ENCODE data around the gene SPOCK2. TPM values are rescaled to one million over a fixed set of nuclear protein-coding genes. Genes with fewer than 3 reads are reported as not detected.
A peak's percentile ranks its signal among the peaks of the same experiment; 100 is the strongest.

The SPOCK2 gene
- total RNA-seq (133 and 139 TPM in 2 replicates), polyA plus RNA-seq (39.1 and 79.5 TPM in 2 replicates), polyA minus RNA-seq (99.0 and 142 TPM in 2 replicates)
- total RNA-seq (2013), result 68.1 TPM

- CTCF ChIA-PET, result interaction anchor here (0.7 to 4.7 kb wide), 7 partner anchors 27 to 249 kb away, joined by 3 to 19 read pairs (median 4); no protein-coding TSS in a partner anchor
- 2% methylated on average over 61 of the region's 65 CpGs for WGBS (ENCODE audit: insufficient coverage)
- H2AFZ ChIP-seq (ENCODE audit: insufficient read depth, low read depth, low read length, poor library complexity, severe bottlenecking), result peak within 1 kb of the TSS; percentile 91
- H3K9ac ChIP-seq (ENCODE audit: low read length), result peak within 1 kb of the TSS; percentile 91
- peak; percentile 56 for ATAC-seq (ENCODE audit: low read depth)
- peak within 1 kb of the TSS; percentile 93 for H3K4me2 ChIP-seq (replicated peaks; ENCODE audit: low read depth, low read length, poor library complexity, severe bottlenecking)
- TF ChIP-seq CTCF (IDR thresholded peaks at IDR 0.05) (no peak), EZH2 (IDR thresholded peaks at IDR 0.05; ENCODE audit: borderline replicate concordance, insufficient read depth, low read depth, low read length, poor library complexity, severe bottlenecking) (no peak)
- H3K9me3 Mint-ChIP-seq (ENCODE audit: insufficient read depth), result no peaks in the 10 kb centered on the region
- POLR2A ChIA-PET, result interaction anchor here (0.7 to 2.6 kb wide), 15 partner anchors 8 to 1073 kb away, joined by 3 to 20 read pairs (median 4); partner anchors contain the start of genes ANAPC16 and ASCC1
- peaks cover 5% of the 10 kb centered on the region for H4K20me1 ChIP-seq (ENCODE audit: control insufficient read depth, insufficient read depth, low read length, poor library complexity, severe bottlenecking)
- H3K27me3 ChIP-seq (replicated peaks in 1 of 4; ENCODE audit: control extremely low read depth in 1 of 4, control insufficient read depth in 3 of 4, insufficient read depth in 4 of 4, low read length in 3 of 4), result no peaks in the 10 kb centered on the region
- intact Hi-C loops (cut with micrococcal nuclease), result loop anchor here (1.0 to 5.0 kb wide), 8 partner anchors 9 to 266 kb away; partner anchors contain the start of genes ANAPC16, ASCC1 and DNAJB12
- peaks cover 0 to 25% of the 10 kb centered on the region in 2 experiments for H3K36me3 ChIP-seq (replicated peaks in 1 of 2; ENCODE audit: control extremely low read depth in 1 of 2, control insufficient read depth in 1 of 2, extremely low read depth in 1 of 2, insufficient read depth in 2 of 2, low read length in 1 of 2)
- H3K4me3 Mint-ChIP-seq, result peak within 1 kb of the TSS; percentile 100
- peak within 1 kb of the TSS; percentile 92 to 94 for H3K27ac ChIP-seq (ENCODE audit: low read length in 2 of 2)
- no peaks in the 10 kb centered on the region for H3K9me3 ChIP-seq (ENCODE audit: control extremely low read depth in 1 of 3, control insufficient read depth in 2 of 3, insufficient read depth in 1 of 3, low read length in 2 of 3)
- peak within 1 kb of the TSS; percentile 100 for H3K27ac Mint-ChIP-seq
- H3K4me3 ChIP-seq (ENCODE audit: control extremely low read depth in 1 of 5, extremely low read depth in 1 of 5, insufficient read depth in 1 of 5, low read depth in 2 of 5, low read length in 4 of 5), result peak within 1 kb of the TSS; percentile 47 to 93 (median 84)
- peak; percentile 83 for DNase-seq
- peaks cover 24 to 36% of the 10 kb centered on the region in 2 donors for H3K4me1 ChIP-seq (ENCODE audit: control insufficient read depth in 2 of 2, insufficient read depth in 2 of 2, low read length in 2 of 2)
- H3K4me1 Mint-ChIP-seq, result peaks cover 54% of the 10 kb centered on the region
- H3K27me3 Mint-ChIP-seq, result no peaks in the 10 kb centered on the region
- peaks cover 67% of the 10 kb centered on the region for H3K79me2 ChIP-seq (ENCODE audit: control insufficient read depth, insufficient read depth, low read length)
These were observed at the start of gene SPOCK2 for GRCh38 chr10:72087969-72088888. SPOCK2 (minus strand) TSS chr10:72088551; CDS start chr10:72088328, 223 bp downstream.

All from B cell (primary cell).